Naive thymus-derived CD4-positive, alpha-beta T cell (primary cell): ENCODE data around the gene ZNF286A. TPM values are rescaled to one million over a fixed set of nuclear protein-coding genes. Genes with fewer than 3 reads are reported as not detected.

Experiments used
- ATAC-seq: fragments of 150-1000 bp; cut with Tn5 transposase; 2 replicates; pipeline ENCODE4 v1.10.0; 2021; ENCODE audit warnings: mild to moderate bottlenecking, moderate library complexity
- CTCF ChIA-PET: fragments of 350-600 bp; sonication (Branson Sonifier 250); formaldehyde crosslinking; loops from one replicate; lab custom pipeline; 2021; ENCODE audit warnings: antibody characterized with exemption; lab: Charles Lee
- POLR2A ChIA-PET: fragments of 350-600 bp; sonication (Branson Sonifier 250); formaldehyde crosslinking; loops from one replicate; lab custom pipeline; 2021; ENCODE audit warnings: antibody characterized with exemption, inconsistent platforms; lab: Charles Lee
- DNase-seq, 9 donors: peaks; one replicate each; pipeline versions ENCODE4 v3.0.0 to v3.0.0-alpha.2; 2020 to 2022; ENCODE audit warnings: mixed read lengths in 1 of 9
- H3K27ac ChIP-seq: one replicate; pipeline ENCODE4 v1.7.0; 2013; ENCODE audit warnings: mild to moderate bottlenecking, low read depth, low read length, moderate library complexity
- H3K27me3 ChIP-seq, 2 donors: one replicate each; pipeline ENCODE4 v1.7.0; 2013; ENCODE audit warnings: low read length in 2 of 2, mild to moderate bottlenecking in 2 of 2, moderate library complexity in 2 of 2; ENCODE audit not compliant: control insufficient read depth in 2 of 2, insufficient read depth in 2 of 2
- H3K36me3 ChIP-seq, 3 experiments: 1 replicate in 2 of 3; 2 replicates in 1 of 3; pipeline ENCODE4 v1.7.0; 2013; ENCODE audit warnings: low read length in 3 of 3, mild to moderate bottlenecking in 3 of 3, moderate library complexity in 1 of 3; ENCODE audit not compliant: insufficient read depth in 3 of 3, control insufficient read depth in 2 of 3
- H3K4me1 ChIP-seq, 2 donors: one replicate each; pipeline ENCODE4 v1.7.0; 2013; ENCODE audit warnings: low read length in 2 of 2, mild to moderate bottlenecking in 2 of 2, moderate library complexity in 1 of 2; ENCODE audit not compliant: control insufficient read depth in 2 of 2, insufficient read depth in 2 of 2
- H3K4me3 ChIP-seq: 2 replicates; pipeline ENCODE4 v1.7.0; 2013; ENCODE audit warnings: mild to moderate bottlenecking, low read length
- H3K9me3 ChIP-seq, 3 experiments: 1 replicate in 2 of 3; 2 replicates in 1 of 3; pipeline ENCODE4 v1.7.0; 2013; ENCODE audit warnings: low read length in 3 of 3; ENCODE audit not compliant: control insufficient read depth in 2 of 3
- H3K27ac Mint-ChIP-seq, 9 donors: one replicate each; pipeline ENCODE4 v1.8.0; 2020 to 2022; ENCODE audit warnings: mixed read lengths in 9 of 9, mild to moderate bottlenecking in 8 of 9, moderate library complexity in 5 of 9, inconsistent platforms in 2 of 9
- H3K27me3 Mint-ChIP-seq, 5 donors: one replicate each; pipeline ENCODE4 v1.8.0; 2021 to 2022; ENCODE audit warnings: mixed read lengths in 5 of 5, mild to moderate bottlenecking in 1 of 5
- H3K36me3 Mint-ChIP-seq, 5 donors: one replicate each; pipeline ENCODE4 v1.8.0; 2020 to 2022; ENCODE audit warnings: mixed read lengths in 5 of 5, mild to moderate bottlenecking in 3 of 5, inconsistent platforms in 1 of 5
- H3K4me1 Mint-ChIP-seq, 7 donors: one replicate each; pipeline ENCODE4 v1.8.0; 2020 to 2022; ENCODE audit warnings: mixed read lengths in 7 of 7, mild to moderate bottlenecking in 3 of 7, inconsistent platforms in 1 of 7
- H3K4me3 Mint-ChIP-seq, 10 donors: one replicate each; pipeline ENCODE4 v1.8.0; 2020 to 2022; ENCODE audit warnings: mild to moderate bottlenecking in 10 of 10, mixed read lengths in 10 of 10, moderate library complexity in 6 of 10, inconsistent platforms in 2 of 10
- H3K9me3 Mint-ChIP-seq, 11 donors: one replicate each; pipeline ENCODE4 v1.8.0; 2020 to 2022; ENCODE audit warnings: mixed read lengths in 11 of 11, mild to moderate bottlenecking in 4 of 11, inconsistent platforms in 1 of 11, moderate library complexity in 1 of 11
- intact Hi-C, 2 donors: fragments of 100-400 bp; cut with micrococcal nuclease; formaldehyde crosslinking; loops; one replicate each; pipeline ENCODE4 v1.15.1; 2023
- polyA plus RNA-seq, 2 donors: library from polyadenylated mRNA; unstranded; fragments of 300-500 nt; fragmentation: Illumina TruSeq; gene quantifications; one replicate each; pipeline ENCODE4 v1.2.3, GENCODE V29; 2021
- total RNA-seq, 6 experiments: library from RNA in 5 of 6; stranded (reverse) in 5 of 6; gene quantifications; 1 replicate in 5 of 6; 2 replicates in 1 of 6; pipeline ENCODE4 v1.2.3 and lab custom pipeline; 2021 to 2026

The ZNF286A gene
- total and polyA plus RNA-seq, 7 experiments from 2014 or later = 14.7 to 32.1 (median 17.4) TPM

DNA sequence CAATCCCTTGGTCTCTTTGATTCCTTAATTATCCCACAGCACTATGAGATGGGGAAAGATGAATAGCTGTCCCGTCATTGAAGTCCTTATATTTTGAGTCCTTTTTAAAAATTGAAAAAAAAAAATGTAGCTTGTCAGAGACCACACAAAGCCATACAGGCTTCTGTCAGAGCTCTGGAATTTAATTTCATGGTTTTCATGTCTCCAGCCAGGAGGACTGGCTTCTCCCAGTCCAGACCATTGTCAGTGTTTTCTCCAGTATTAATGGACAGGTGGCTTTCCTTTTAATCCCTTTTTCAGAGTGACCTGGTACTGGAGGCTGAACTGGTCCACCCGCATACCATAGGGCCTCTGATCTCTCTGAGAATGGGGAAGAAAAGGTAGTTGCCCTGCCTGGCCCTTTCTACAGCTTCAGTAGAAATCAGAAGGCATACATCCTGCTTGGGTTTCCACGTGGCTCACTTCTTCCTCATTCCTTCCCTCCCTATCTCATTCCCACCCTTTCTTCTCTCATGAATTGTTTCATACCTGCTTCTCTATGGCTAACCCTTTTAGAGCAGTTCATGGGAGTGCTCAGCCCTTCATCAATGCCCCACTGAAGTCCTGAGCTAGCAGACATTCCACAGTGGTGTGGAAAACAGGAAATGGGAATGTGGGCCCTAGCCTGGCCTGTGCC lies 44.5 kb upstream of the ZNF286A start:
- no peaks in the 10 kb centered on the region for H3K4me1 ChIP-seq
- Mint-ChIP-seq H3K9me3 (peaks cover 0 to 2% (median 0%) of the 10 kb centered on the region in 11 donors), H3K27me3 (no peaks in the 10 kb centered on the region), H3K4me3 (no peak overlapping the region), H3K4me1 (peaks cover 5 to 22% (median 11%) of the 10 kb centered on the region in 7 donors), H3K27ac (no peak overlapping the region), H3K36me3 (peaks cover 0 to 23% (median 11%) of the 10 kb centered on the region in 5 donors)
- H3K9me3 ChIP-seq = no peaks in the 10 kb centered on the region
- DNase-seq = no peak
- H3K36me3 ChIP-seq = no peaks in the 10 kb centered on the region
- no peak overlapping the region for H3K27ac ChIP-seq
- intact Hi-C loops = no loop called here
- POLR2A ChIA-PET = no interaction called here
- no peak overlapping the region for H3K4me3 ChIP-seq
- H3K27me3 ChIP-seq = no peaks in the 10 kb centered on the region
- CTCF ChIA-PET = no interaction called here
- no peak for ATAC-seq

DNA sequence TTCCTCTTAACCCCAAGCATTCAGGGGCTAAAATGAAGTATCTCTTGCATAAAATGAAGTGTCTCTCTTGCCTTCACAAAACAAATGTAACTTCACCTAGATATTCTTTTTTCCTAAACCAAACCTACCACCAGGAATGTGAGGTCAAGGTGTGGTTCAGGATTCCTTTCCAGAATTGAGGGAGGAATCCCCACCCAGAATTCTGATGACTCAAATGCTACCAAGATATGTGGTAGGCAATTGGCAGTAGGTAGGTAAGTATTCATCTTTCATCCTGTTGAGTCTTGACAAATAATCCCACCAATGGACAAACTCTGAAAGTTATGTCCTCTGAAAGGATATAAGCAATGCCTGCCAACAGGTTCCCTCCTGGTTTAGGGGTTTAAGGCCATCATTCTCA lies 41.7 kb upstream of the ZNF286A start:
- Mint-ChIP-seq H3K4me3 (no peak overlapping the region), H3K27me3 (no peaks in the 10 kb centered on the region), H3K4me1 (peaks cover 0 to 11% (median 0%) of the 10 kb centered on the region in 7 donors), H3K9me3 (peaks cover 0 to 2% (median 0%) of the 10 kb centered on the region in 11 donors), H3K27ac (no peak overlapping the region), H3K36me3 (peaks cover 3 to 40% (median 17%) of the 10 kb centered on the region in 5 donors)
- ChIA-PET CTCF (no interaction called here), POLR2A (no interaction called here)
- Histone ChIP-seq H3K4me1 (no peaks in the 10 kb centered on the region), H3K4me3 (no peak overlapping the region), H3K36me3 (no peaks in the 10 kb centered on the region), H3K9me3 (no peaks in the 10 kb centered on the region), H3K27me3 (no peaks in the 10 kb centered on the region), H3K27ac (no peak overlapping the region)
- no peak for DNase-seq
- no peak for ATAC-seq
- intact Hi-C loops = no loop called here

DNA sequence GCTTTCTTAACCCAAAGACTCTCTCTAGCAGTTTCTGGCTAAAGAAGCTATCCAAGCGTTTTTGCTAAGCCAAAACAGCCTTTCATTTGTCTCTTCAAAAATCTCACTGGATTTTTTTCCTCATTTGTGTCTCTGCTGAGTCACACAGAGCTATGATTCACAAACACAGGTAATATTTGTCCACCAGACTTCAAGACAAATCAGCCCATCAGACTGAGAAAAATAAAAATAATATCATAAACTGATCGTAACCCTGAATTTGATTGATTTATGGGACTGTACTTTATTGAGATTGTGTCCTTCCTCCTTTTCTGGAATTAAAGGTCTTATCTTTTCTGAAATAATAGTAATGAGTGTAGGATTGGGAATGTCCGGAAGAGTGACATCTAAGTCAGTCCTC lies 41.3 kb upstream of the ZNF286A start:
- H3K27me3 Mint-ChIP-seq = no peaks in the 10 kb centered on the region
- intact Hi-C loops = no loop called here
- Histone ChIP-seq H3K27me3 (no peaks in the 10 kb centered on the region), H3K4me3 (no peak overlapping the region), H3K27ac (no peak overlapping the region), H3K4me1 (no peaks in the 10 kb centered on the region), H3K9me3 (no peaks in the 10 kb centered on the region), H3K36me3 (peaks cover 0 to under 1% (median 0%) of the 10 kb centered on the region in 3 experiments)
- ATAC-seq (no peak), DNase-seq (no peak)
- peaks cover 0 to 8% (median 0%) of the 10 kb centered on the region in 7 donors for H3K4me1 Mint-ChIP-seq
- H3K4me3 Mint-ChIP-seq = no peak overlapping the region
- POLR2A ChIA-PET = no interaction called here
- CTCF ChIA-PET = no interaction called here
- peaks cover 0 to 2% (median 0%) of the 10 kb centered on the region in 11 donors for H3K9me3 Mint-ChIP-seq
- H3K36me3 Mint-ChIP-seq = peaks cover 3 to 44% (median 17%) of the 10 kb centered on the region in 5 donors
- H3K27ac Mint-ChIP-seq = no peak overlapping the region

DNA sequence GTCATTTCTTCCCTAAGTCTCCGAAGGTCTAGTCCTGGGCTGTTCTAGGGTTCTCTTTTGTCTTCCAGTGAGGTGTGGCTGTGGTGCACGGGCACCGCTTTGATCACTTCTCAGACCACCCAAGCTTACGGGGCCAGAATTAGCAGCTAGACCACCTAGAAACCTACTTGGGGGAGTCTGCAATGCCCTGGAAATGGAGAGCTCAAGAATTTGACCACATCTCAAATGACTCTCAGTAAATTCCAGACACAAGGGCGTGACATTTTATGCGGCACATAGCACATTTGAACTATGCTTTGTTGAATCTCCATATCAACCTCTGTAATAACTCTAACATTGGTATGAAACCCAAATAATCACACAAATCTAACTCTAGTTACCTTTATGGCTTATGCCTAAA lies 40.3 kb upstream of the ZNF286A start:
- no peaks in the 10 kb centered on the region for H3K27me3 Mint-ChIP-seq
- Histone ChIP-seq H3K36me3 (peaks cover 0 to 10% (median 0%) of the 10 kb centered on the region in 3 experiments), H3K9me3 (no peaks in the 10 kb centered on the region), H3K27me3 (no peaks in the 10 kb centered on the region), H3K4me3 (no peak overlapping the region), H3K27ac (no peak overlapping the region), H3K4me1 (no peaks in the 10 kb centered on the region)
- POLR2A ChIA-PET = no interaction called here
- no peak overlapping the region for H3K4me3 Mint-ChIP-seq
- no peak overlapping the region for H3K27ac Mint-ChIP-seq
- DNase-seq = no peak
- peaks cover 0 to 2% (median 0%) of the 10 kb centered on the region in 11 donors for H3K9me3 Mint-ChIP-seq
- ATAC-seq = no peak
- intact Hi-C loops = no loop called here
- H3K36me3 Mint-ChIP-seq = peaks cover 3 to 51% (median 21%) of the 10 kb centered on the region in 5 donors
- CTCF ChIA-PET = no interaction called here
- peaks cover 0 to 8% (median 0%) of the 10 kb centered on the region in 7 donors for H3K4me1 Mint-ChIP-seq

DNA sequence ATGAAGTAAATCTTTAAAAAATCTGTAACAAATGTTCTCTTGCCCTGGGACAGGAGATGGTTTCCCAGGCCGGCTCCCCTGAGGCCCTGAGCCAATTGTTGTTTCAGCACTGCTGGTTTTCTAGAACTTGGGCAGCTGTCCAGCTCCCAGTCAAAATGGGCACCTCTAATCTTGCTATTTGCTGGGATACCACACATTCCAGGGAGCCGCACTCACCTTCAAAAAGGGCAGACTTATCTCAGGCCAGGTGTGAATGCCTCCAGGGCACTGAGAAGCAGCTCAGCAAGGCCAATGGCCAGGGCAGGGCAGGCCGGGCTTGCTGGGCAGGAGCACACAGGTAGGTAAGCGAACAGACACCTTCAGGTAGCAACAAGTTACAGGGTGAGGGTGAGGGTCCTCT lies 39.9 kb upstream of the ZNF286A start:
- Histone ChIP-seq H3K36me3 (peaks cover 0 to 13% (median 0%) of the 10 kb centered on the region in 3 experiments), H3K9me3 (no peaks in the 10 kb centered on the region), H3K27ac (no peak overlapping the region), H3K4me1 (no peaks in the 10 kb centered on the region), H3K4me3 (no peak overlapping the region), H3K27me3 (no peaks in the 10 kb centered on the region)
- no peaks in the 10 kb centered on the region for H3K27me3 Mint-ChIP-seq
- H3K4me1 Mint-ChIP-seq = peaks cover 0 to 8% (median 0%) of the 10 kb centered on the region in 7 donors
- CTCF ChIA-PET = no interaction called here
- POLR2A ChIA-PET = no interaction called here
- no peak overlapping the region for H3K27ac Mint-ChIP-seq
- peaks cover 0 to 2% (median 0%) of the 10 kb centered on the region in 11 donors for H3K9me3 Mint-ChIP-seq
- H3K4me3 Mint-ChIP-seq = no peak overlapping the region
- H3K36me3 Mint-ChIP-seq = peaks cover 3 to 55% (median 21%) of the 10 kb centered on the region in 5 donors
- no peak for ATAC-seq
- intact Hi-C loops = no loop called here
- DNase-seq = no peak

DNA sequence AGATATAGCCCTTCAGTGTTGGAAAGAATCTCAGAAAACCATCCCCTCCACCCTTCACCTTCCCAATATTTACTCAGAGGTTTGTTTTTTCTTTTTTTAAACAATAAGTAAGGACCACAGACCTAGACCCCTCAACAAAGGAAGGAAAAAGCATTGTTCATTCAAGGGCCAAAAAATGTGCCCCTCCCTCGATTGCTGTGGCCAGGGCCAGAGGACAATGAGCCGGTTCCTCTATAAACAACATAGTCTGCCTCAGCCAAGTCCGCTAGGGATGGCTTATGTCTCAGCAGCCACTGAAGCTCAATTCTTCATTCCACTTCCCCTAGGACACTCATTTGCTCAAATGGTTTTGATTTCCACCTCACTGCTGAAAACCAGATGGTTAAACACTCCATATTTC lies 39.5 kb upstream of the ZNF286A start:
- Histone ChIP-seq H3K4me3 (no peak overlapping the region), H3K4me1 (no peaks in the 10 kb centered on the region), H3K27me3 (no peaks in the 10 kb centered on the region), H3K27ac (no peak overlapping the region), H3K9me3 (no peaks in the 10 kb centered on the region), H3K36me3 (peaks cover 0 to 13% (median 0%) of the 10 kb centered on the region in 3 experiments)
- Mint-ChIP-seq H3K36me3 (peaks cover 3 to 55% (median 21%) of the 10 kb centered on the region in 5 donors), H3K4me3 (no peak overlapping the region), H3K9me3 (peaks cover 0 to 2% (median 0%) of the 10 kb centered on the region in 11 donors), H3K27me3 (no peaks in the 10 kb centered on the region), H3K4me1 (peaks cover 0 to 8% (median 0%) of the 10 kb centered on the region in 7 donors), H3K27ac (no peak overlapping the region)
- DNase-seq (no peak), ATAC-seq (no peak)
- ChIA-PET CTCF (no interaction called here), POLR2A (no interaction called here)
- intact Hi-C loops = no loop called here

DNA sequence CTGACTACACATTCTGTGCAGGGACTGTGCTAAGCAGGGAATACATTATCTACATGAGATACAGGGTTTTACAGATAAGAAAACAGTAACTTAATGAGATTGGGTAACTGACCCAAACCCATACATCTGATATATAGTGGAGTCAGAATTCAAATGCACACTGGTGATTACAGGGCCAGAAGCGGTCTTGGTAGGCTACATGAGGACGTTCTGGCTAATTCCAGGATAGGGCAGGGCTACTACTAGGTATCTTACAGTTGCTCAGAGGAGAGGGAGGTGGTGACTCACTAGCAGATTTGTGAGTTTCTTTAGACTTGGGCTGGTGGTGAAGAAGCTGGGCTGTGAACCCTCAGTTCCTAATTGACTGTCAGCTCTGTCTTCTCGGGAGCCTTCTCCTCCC lies 36.9 kb upstream of the ZNF286A start:
- no peak overlapping the region for H3K4me3 ChIP-seq
- no peak overlapping the region for H3K27ac Mint-ChIP-seq
- no peaks in the 10 kb centered on the region for H3K9me3 Mint-ChIP-seq
- DNase-seq (no peak), ATAC-seq (no peak)
- intact Hi-C loops = no loop called here
- peaks cover 0 to 8% (median 0%) of the 10 kb centered on the region in 7 donors for H3K4me1 Mint-ChIP-seq
- no peaks in the 10 kb centered on the region for H3K27me3 Mint-ChIP-seq
- CTCF ChIA-PET = no interaction called here
- H3K36me3 Mint-ChIP-seq = peaks cover 3 to 50% (median 30%) of the 10 kb centered on the region in 5 donors
- no peak overlapping the region for H3K4me3 Mint-ChIP-seq
- H3K27me3 ChIP-seq = no peaks in the 10 kb centered on the region
- peaks cover 0 to 13% (median 0%) of the 10 kb centered on the region in 3 experiments for H3K36me3 ChIP-seq
- H3K4me1 ChIP-seq = no peaks in the 10 kb centered on the region
- no peaks in the 10 kb centered on the region for H3K9me3 ChIP-seq
- POLR2A ChIA-PET = no interaction called here
- H3K27ac ChIP-seq = no peak overlapping the region
